GM12878 (cell line): Measurements from ENCODE around the gene DES. TPM values are rescaled to one million over a fixed set of nuclear protein-coding genes. Genes with fewer than 3 reads are reported as not detected.

ENCODE experiments used
- ATAC-seq: fragments of 200-7000 bp; cut with Tn5 transposase; 3 replicates; pipeline ENCODE4 v1.9.1; 2020; ENCODE audit warnings: mild to moderate bottlenecking, moderate library complexity
- BruUV-seq: library from RNA; stranded (reverse); fragments of 400-500 nt; replicated peaks from 2 replicates; lab custom pipeline; 2021; lab: Mats Ljungman, UMichigan
- CTCF ChIA-PET: fragments of 300-600 bp; sonication (Branson Sonifier 250); formaldehyde crosslinking; extraction: SDS; loops from one replicate; lab custom pipeline; 2021; ENCODE audit warnings: inconsistent platforms; lab: Yijun Ruan, JAX
- POLR2A ChIA-PET: fragments of 350-600 bp; formaldehyde crosslinking; extraction: SDS; loops from one replicate; lab custom pipeline; 2021; ENCODE audit warnings: inconsistent platforms; lab: Charles Lee
- RAD21 ChIA-PET: fragments of 300-600 bp; sonication (Branson Sonifier 250); formaldehyde crosslinking; loops from one replicate; lab custom pipeline; 2023; ENCODE audit warnings: antibody characterized with exemption; ENCODE audit not compliant: unreplicated experiment; lab: Charles Lee
- SMC1A ChIA-PET: fragments of 300-600 bp; sonication (Branson Sonifier 250); formaldehyde crosslinking; loops from one replicate; lab custom pipeline; 2023; ENCODE audit not compliant: unreplicated experiment, uncharacterized antibody; lab: Charles Lee
- DNase-seq: peaks from one replicate; pipeline ENCODE4 v3.0.0-alpha.2; 2011; ENCODE audit warnings: low read depth, low spot score
- FAIRE-seq: peaks from 3 replicates; lab custom pipeline; 2011; peaks lifted over from hg19 to GRCh38; lab: Jason Lieb, UNC
- H2AFZ ChIP-seq: 2 replicates; pipeline ENCODE4 v1.6.0; 2011; ENCODE audit warnings: low read depth, low read length, control low read depth; ENCODE audit not compliant: control insufficient read depth
- H3K27ac ChIP-seq: 2 replicates; pipeline ENCODE4 v1.5.1; 2011; ENCODE audit warnings: control low read depth; ENCODE audit not compliant: control insufficient read depth, insufficient read depth
- H3K27me3 ChIP-seq, 2 experiments: replicated peaks in 1 of 2; 2 replicates each; pipeline versions ENCODE4 v1.6.0 to v1.6.1; 2011; ENCODE audit warnings: low read length in 1 of 2; ENCODE audit not compliant: control insufficient read depth in 2 of 2, insufficient read depth in 2 of 2
- H3K36me3 ChIP-seq, 2 experiments: 2 replicates each; pipeline ENCODE4 v1.5.1; 2011; ENCODE audit warnings: low read length in 1 of 2; ENCODE audit not compliant: control insufficient read depth in 2 of 2, insufficient read depth in 2 of 2
- H3K4me1 ChIP-seq: 2 replicates; pipeline ENCODE4 v1.6.1; 2011; ENCODE audit warnings: mild to moderate bottlenecking, low read length, moderate library complexity, mixed read lengths; ENCODE audit not compliant: control insufficient read depth, insufficient read depth
- H3K4me2 ChIP-seq: 2 replicates; pipeline ENCODE4 v1.6.0; 2011; ENCODE audit warnings: control low read depth; ENCODE audit not compliant: control insufficient read depth, insufficient read depth
- H3K4me3 ChIP-seq: fragments of 200-600 bp; sonication (generic); 2 replicates; pipeline ENCODE4 v1.5.1; 2016
- H3K79me2 ChIP-seq: 2 replicates; pipeline ENCODE4 v1.6.0; 2011; ENCODE audit warnings: low read length; ENCODE audit not compliant: control insufficient read depth, insufficient read depth
- H3K9ac ChIP-seq: 2 replicates; pipeline ENCODE4 v1.8.0; 2011; ENCODE audit warnings: low read length, control low read depth, mixed read lengths; ENCODE audit not compliant: control insufficient read depth, insufficient read depth
- H3K9me3 ChIP-seq: replicated peaks from 3 replicates; pipeline ENCODE4 v1.5.1; 2011; ENCODE audit warnings: mild to moderate bottlenecking, low read length; ENCODE audit not compliant: control insufficient read depth, insufficient read depth
- H4K20me1 ChIP-seq: 2 replicates; pipeline ENCODE4 v1.6.0; 2011; ENCODE audit not compliant: control insufficient read depth, insufficient read depth
- JUND ChIP-seq: IDR thresholded peaks from 2 replicates; pipeline ENCODE4 v1.6.1; 2012; ENCODE audit warnings: low read depth, mild to moderate bottlenecking, low read length, improper control_type of control experiment, moderate library complexity
- NR2C1 ChIP-seq: fragments of 450-650 bp; IDR thresholded peaks from 2 replicates; pipeline ENCODE4 v1.6.1; 2017; ENCODE audit warnings: antibody characterized with exemption, mild to moderate bottlenecking, moderate library complexity
- RUNX3 ChIP-seq: IDR thresholded peaks from 2 replicates; pipeline ENCODE4 v1.6.1; 2012; ENCODE audit warnings: low read length, inconsistent platforms
- SRF ChIP-seq, 2 experiments: IDR thresholded peaks; 2 replicates each; pipeline ENCODE4 v1.6.1; 2011; ENCODE audit warnings: low read depth in 2 of 2, low read length in 2 of 2, mild to moderate bottlenecking in 1 of 2, moderate library complexity in 1 of 2
- TAF1 ChIP-seq: IDR thresholded peaks from 2 replicates; pipeline ENCODE4 v1.6.1; 2011; ENCODE audit warnings: mild to moderate bottlenecking, low read depth, low read length, borderline replicate concordance
- WGBS: methylation state at CpG from one replicate; pipeline ENCODE4 v1.1.6; 2016; ENCODE audit warnings: low lambda C conversion rate; ENCODE audit not compliant: insufficient replicate concordance, insufficient coverage; ENCODE audit errors: missing lambda C conversion rate; 5-methylcytosine and 5-hydroxymethylcytosine counted together
- in situ Hi-C: fragments of 300-500 bp; cut with MboI; formaldehyde crosslinking; loops from 9 replicates; pipeline ENCODE4 v1.14.3; 2018; ENCODE audit warnings: mixed read lengths
- intact Hi-C: fragments of 100-400 bp; cut with micrococcal nuclease; formaldehyde crosslinking; loops from one replicate; pipeline ENCODE4 v1.14.2; 2022; ENCODE audit not compliant: unreplicated experiment
- polyA plus RNA-seq, 11 experiments: library from polyadenylated mRNA; depleted of rRNA in 4 of 11; unstranded in 6 of 11; stranded (reverse) in 5 of 11; fragments of >200 nt; fragmentation: Nextera tagmentation in 4 of 11; fragmentation: Illumina TruSeq in 1 of 11; extraction: Ambion mirVana in 4 of 11; extraction: Trizol in 1 of 11; gene quantifications; 1 replicate in 1 of 11; 2 replicates in 10 of 11; pipeline versions ENCODE4 v1.2.1 to v1.2.3, GENCODE V29; 2011 to 2016; ENCODE audit warnings: inconsistent platforms in 2 of 11, missing spikeins in 2 of 11, low read depth in 1 of 11
- total RNA-seq, 4 experiments: library from RNA; depleted of rRNA in 3 of 4; stranded (reverse); fragments of >200 nt in 3 of 4; fragmentation: Illumina TruSeq in 1 of 4; extraction: Trizol in 1 of 4; gene quantifications; 2 replicates each; pipeline versions ENCODE4 v1.2.1 to v1.2.3, GENCODE V29; 2013 to 2021
- TF ChIP-seq, protein P1 (sequence below), 3 experiments: IDR thresholded peaks in 2 of 3; conservative IDR thresholded peaks in 1 of 3; 2 replicates each; pipeline ENCODE4 v1.5.1; 2011; ENCODE audit warnings: low read depth in 3 of 3, low read length in 3 of 3, mild to moderate bottlenecking in 3 of 3, control low read depth in 2 of 3, moderate library complexity in 2 of 3, inconsistent platforms in 1 of 3, mixed read lengths in 1 of 3; ENCODE audit not compliant: control insufficient read depth in 2 of 3, insufficient read depth in 1 of 3; ENCODE audit errors: extremely low read depth in 1 of 3
- TF ChIP-seq, protein P2 (sequence below): fragments of 450-650 bp; IDR thresholded peaks from 2 replicates; pipeline ENCODE4 v1.6.1; 2014; ENCODE audit warnings: mild to moderate bottlenecking

The DES gene
- total and polyA plus RNA-seq, 10 of the 15 experiments (the other 5 are each of a cell fraction or from before 2014, with no cell fraction given) = 0.80 TPM; not detected in 9

DNA sequence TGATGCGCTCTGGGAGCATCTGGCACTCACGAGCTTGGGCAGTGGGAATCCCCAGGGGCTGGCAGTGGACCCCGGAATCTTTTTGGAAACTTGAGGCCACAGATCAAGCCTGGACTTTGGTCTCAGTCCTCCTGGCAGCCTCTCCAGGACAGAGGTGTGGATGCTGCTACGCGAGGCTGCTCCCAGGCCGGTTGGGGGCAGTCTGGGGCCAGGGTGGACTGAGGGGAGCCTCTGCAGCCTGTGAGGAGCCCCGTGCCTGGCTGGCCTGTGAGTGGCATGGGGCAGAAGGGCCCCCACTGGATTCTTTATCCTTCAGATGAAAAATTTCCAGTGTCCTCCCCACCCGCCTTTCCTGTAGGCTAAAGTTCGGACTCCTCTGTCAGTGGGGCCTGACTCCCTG, 12.7 kb upstream of the DES start:
- no peaks in the 10 kb centered on the region for H3K9me3 ChIP-seq
- SMC1A ChIA-PET = interaction anchor here (1.5 kb wide), 2 partner anchors 8 to 124 kb away, joined by 3 read pairs; no protein-coding TSS in a partner anchor
- TF ChIP-seq TAF1 (no peak), SRF (IDR thresholded peaks at IDR 0.05; ENCODE audit: low read depth in 2 of 2, low read length in 2 of 2) (no peak), RUNX3 (no peak), JUND (no peak), NR2C1 (no peak)
- TF ChIP-seq, protein P1, sequence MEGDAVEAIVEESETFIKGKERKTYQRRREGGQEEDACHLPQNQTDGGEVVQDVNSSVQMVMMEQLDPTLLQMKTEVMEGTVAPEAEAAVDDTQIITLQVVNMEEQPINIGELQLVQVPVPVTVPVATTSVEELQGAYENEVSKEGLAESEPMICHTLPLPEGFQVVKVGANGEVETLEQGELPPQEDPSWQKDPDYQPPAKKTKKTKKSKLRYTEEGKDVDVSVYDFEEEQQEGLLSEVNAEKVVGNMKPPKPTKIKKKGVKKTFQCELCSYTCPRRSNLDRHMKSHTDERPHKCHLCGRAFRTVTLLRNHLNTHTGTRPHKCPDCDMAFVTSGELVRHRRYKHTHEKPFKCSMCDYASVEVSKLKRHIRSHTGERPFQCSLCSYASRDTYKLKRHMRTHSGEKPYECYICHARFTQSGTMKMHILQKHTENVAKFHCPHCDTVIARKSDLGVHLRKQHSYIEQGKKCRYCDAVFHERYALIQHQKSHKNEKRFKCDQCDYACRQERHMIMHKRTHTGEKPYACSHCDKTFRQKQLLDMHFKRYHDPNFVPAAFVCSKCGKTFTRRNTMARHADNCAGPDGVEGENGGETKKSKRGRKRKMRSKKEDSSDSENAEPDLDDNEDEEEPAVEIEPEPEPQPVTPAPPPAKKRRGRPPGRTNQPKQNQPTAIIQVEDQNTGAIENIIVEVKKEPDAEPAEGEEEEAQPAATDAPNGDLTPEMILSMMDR (IDR thresholded peaks at IDR 0.05 in 2 of 3, conservative IDR thresholded peaks at IDR 0.05 in 1 of 3; ENCODE audit: control insufficient read depth in 2 of 3, extremely low read depth in 1 of 3, insufficient read depth in 1 of 3, low read depth in 3 of 3, low read length in 3 of 3) = no peak
- TF ChIP-seq, protein P2, sequence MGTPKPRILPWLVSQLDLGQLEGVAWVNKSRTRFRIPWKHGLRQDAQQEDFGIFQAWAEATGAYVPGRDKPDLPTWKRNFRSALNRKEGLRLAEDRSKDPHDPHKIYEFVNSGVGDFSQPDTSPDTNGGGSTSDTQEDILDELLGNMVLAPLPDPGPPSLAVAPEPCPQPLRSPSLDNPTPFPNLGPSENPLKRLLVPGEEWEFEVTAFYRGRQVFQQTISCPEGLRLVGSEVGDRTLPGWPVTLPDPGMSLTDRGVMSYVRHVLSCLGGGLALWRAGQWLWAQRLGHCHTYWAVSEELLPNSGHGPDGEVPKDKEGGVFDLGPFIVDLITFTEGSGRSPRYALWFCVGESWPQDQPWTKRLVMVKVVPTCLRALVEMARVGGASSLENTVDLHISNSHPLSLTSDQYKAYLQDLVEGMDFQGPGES = no peak

More for the DNA sequence above, 12.7 kb upstream of the DES start:
- Histone ChIP-seq H2AFZ (no peak overlapping the region), H4K20me1 (no peaks in the 10 kb centered on the region), H3K4me1 (no peaks in the 10 kb centered on the region), H3K36me3 (no peaks in the 10 kb centered on the region), H3K27me3 (peaks cover 0 to 2% of the 10 kb centered on the region in 2 experiments; a peak in 2 of 4 replicates), H3K27ac (no peak overlapping the region), H3K4me2 (no peak overlapping the region), H3K79me2 (no peaks in the 10 kb centered on the region), H3K9ac (no peak overlapping the region), H3K4me3 (no peak overlapping the region)
- intact Hi-C loops = no loop called here
- ChIA-PET RAD21 (no interaction called here), CTCF (interaction anchor here (1.7 to 6.2 kb wide), 3 partner anchors 15 to 123 kb away, joined by 7 to 83 read pairs (median 64); partner anchors contain the start of gene DNPEP), POLR2A (no interaction called here)
- in situ Hi-C loops = no loop called here
- 41% methylated on average over 9 of the region's 9 CpGs for WGBS
- ATAC-seq (no peak), DNase-seq (no peak), FAIRE-seq (no peak)
- BruUV-seq = no TSS peak
